H1 (cell line): ENCODE measurements around the gene JADE1. TPM values are rescaled to one million over a fixed set of nuclear protein-coding genes. Genes with fewer than 3 reads are reported as not detected.

ENCODE experiments used
- CHD7 ChIP-seq: fragments of 300-600 bp; sonication (generic); IDR thresholded peaks from 2 replicates; pipeline ENCODE4 v1.7.1; 2012; ENCODE audit warnings: low read length, moderate library complexity, mild to moderate bottlenecking, inconsistent platforms; ENCODE audit not compliant: insufficient replicate concordance
- KDM4A ChIP-seq: IDR thresholded peaks from one replicate; pipeline ENCODE4 v1.7.1; 2012; ENCODE audit warnings: low read depth, mild to moderate bottlenecking, moderate library complexity, low read length, inconsistent platforms; ENCODE audit not compliant: severe bottlenecking
- POLR2AphosphoS5 ChIP-seq: IDR thresholded peaks from 2 replicates; pipeline ENCODE4 v1.6.1; 2011; ENCODE audit warnings: low read depth, low read length
- SIN3A ChIP-seq, 2 experiments: IDR thresholded peaks in 1 of 2; conservative IDR thresholded peaks in 1 of 2; 2 replicates each; pipeline ENCODE4 v1.6.1; 2011 to 2012; ENCODE audit warnings: low read length in 2 of 2, improper control_type of control experiment in 1 of 2, low read depth in 1 of 2, mild to moderate bottlenecking in 1 of 2
- SP2 ChIP-seq: IDR thresholded peaks from 2 replicates; pipeline ENCODE4 v1.6.1; 2012; ENCODE audit warnings: mild to moderate bottlenecking, low read length, inconsistent platforms
- TEAD4 ChIP-seq: IDR thresholded peaks from 2 replicates; pipeline ENCODE4 v1.6.1; 2012; ENCODE audit warnings: low read depth, low read length, inconsistent platforms, mixed read lengths
- polyA plus RNA-seq, 7 experiments: library from polyadenylated mRNA; depleted of rRNA in 3 of 7; stranded (reverse) in 5 of 7; unstranded in 2 of 7; fragments of >200 nt in 5 of 7; fragments of 200-250 nt in 2 of 7; gene quantifications; 1 replicate in 5 of 7; 2 replicates in 1 of 7; 4 replicates in 1 of 7; pipeline versions ENCODE4 v1.2.1 to v1.2.3, GENCODE V29; 2011 to 2013; ENCODE audit warnings: missing spikeins in 2 of 7, mixed read lengths in 2 of 7
- total RNA-seq: library from RNA; stranded (reverse); fragmentation: NEBNext Ultra II Directional; extraction: Animal tissue kit (Norgen Biotek cat#: 25700); gene quantifications from 2 replicates; pipeline ENCODE4 v1.2.1, GENCODE V29; 2021

The JADE1 gene
- total and polyA plus RNA-seq, 2 of the 8 experiments (the other 6 are each of a cell fraction or from before 2014, with no cell fraction given), result 37.7 to 213 TPM

GRCh38 chr4:128855621-128856020, 46.1 kb downstream of the JADE1 start (continued):
- TF ChIP-seq CHD7, result no peak
- no peak for TF ChIP-seq POLR2AphosphoS5
- TF ChIP-seq KDM4A, result no peak
- TF ChIP-seq SIN3A (conservative IDR thresholded peaks at IDR 0.05 in 1 of 2, IDR thresholded peaks at IDR 0.05 in 1 of 2; ENCODE audit: low read depth in 1 of 2, low read length in 2 of 2), result no peak
- TF ChIP-seq SP2, result no peak
- no peak for TF ChIP-seq TEAD4
